ENCODE results near the gene KCTD18. TPM values are rescaled to one million over a fixed set of nuclear protein-coding genes. Genes with fewer than 3 reads are reported as not detected.

Gene KCTD18
- total and polyA plus RNA-seq, 2 donors from 2014 or later = 8.5 to 12.6 TPM

DNA sequence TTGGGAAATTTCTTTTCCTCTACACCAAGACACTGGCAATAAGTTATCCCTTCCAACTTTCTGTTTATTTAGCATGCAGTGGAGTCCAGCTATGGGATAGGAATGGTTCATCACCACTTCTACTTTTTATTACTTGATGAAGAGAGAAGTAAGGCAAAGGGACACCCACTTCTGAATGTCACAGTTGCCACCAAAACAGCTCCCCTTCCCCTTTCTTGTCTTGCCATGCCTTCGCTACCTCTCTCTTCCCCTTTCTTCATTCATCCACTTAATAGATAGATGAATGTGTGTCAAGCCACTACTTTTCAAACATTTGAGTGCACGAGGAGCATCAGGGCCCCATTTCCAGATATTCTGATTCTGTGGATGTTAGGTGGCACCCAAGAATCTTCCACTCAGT lies 59.6 kb downstream of the KCTD18 start:
- no peak overlapping the region for H3K27ac ChIP-seq (ENCODE audit: low read depth in 2 of 2, low read length in 2 of 2)
- no peaks in the 10 kb centered on the region for H3K9me3 ChIP-seq (ENCODE audit: control insufficient read depth in 2 of 3, insufficient read depth in 1 of 3, low read length in 3 of 3)
- peaks cover 0 to 3% (median 2%) of the 10 kb centered on the region in 3 donors for H3K4me1 ChIP-seq (ENCODE audit: control insufficient read depth in 2 of 3, insufficient read depth in 2 of 3, low read depth in 1 of 3, low read length in 3 of 3)
- FAIRE-seq (no peak), DNase-seq (no peak)
- H3K36me3 ChIP-seq (ENCODE audit: control insufficient read depth in 2 of 3, insufficient read depth in 3 of 3, low read length in 3 of 3) = peaks cover 0 to 3% (median 2%) of the 10 kb centered on the region in 3 donors
- H3K4me3 ChIP-seq (ENCODE audit: low read length in 3 of 3) = no peak overlapping the region
- no peaks in the 10 kb centered on the region for H3K27me3 ChIP-seq (ENCODE audit: control insufficient read depth, insufficient read depth, low read length)
- TF ChIP-seq, protein P1, sequence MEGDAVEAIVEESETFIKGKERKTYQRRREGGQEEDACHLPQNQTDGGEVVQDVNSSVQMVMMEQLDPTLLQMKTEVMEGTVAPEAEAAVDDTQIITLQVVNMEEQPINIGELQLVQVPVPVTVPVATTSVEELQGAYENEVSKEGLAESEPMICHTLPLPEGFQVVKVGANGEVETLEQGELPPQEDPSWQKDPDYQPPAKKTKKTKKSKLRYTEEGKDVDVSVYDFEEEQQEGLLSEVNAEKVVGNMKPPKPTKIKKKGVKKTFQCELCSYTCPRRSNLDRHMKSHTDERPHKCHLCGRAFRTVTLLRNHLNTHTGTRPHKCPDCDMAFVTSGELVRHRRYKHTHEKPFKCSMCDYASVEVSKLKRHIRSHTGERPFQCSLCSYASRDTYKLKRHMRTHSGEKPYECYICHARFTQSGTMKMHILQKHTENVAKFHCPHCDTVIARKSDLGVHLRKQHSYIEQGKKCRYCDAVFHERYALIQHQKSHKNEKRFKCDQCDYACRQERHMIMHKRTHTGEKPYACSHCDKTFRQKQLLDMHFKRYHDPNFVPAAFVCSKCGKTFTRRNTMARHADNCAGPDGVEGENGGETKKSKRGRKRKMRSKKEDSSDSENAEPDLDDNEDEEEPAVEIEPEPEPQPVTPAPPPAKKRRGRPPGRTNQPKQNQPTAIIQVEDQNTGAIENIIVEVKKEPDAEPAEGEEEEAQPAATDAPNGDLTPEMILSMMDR (IDR thresholded peaks at IDR 0.05; ENCODE audit: borderline replicate concordance, extremely low read depth, insufficient read depth) = no peak
- H3K9ac ChIP-seq (ENCODE audit: low read length in 3 of 3) = no peak overlapping the region
- intact Hi-C loops (cut with DNase I) = no loop called here

DNA sequence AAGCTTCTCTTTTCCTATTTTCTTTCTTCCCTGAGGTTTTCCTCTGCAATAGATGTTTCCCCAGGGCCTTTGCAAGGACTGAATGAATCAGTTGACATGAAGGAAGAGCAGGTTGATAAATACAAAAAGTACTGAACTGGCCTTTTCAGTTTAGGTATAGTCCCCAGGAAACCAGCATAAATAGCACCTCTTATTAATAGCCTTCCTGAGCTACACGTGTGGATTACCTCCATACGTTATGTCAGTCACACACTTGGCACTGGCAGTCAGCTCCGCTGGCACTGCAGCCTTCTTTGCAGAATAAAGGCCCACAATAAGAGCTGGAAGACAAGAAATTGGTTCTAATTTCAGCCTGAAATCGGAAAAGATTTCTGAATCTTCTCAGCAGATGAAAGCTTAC lies 60.7 kb downstream of the KCTD18 start:
- no peak overlapping the region for H3K4me3 ChIP-seq (ENCODE audit: low read length in 3 of 3)
- DNase-seq (no peak), FAIRE-seq (no peak)
- no peak overlapping the region for H3K9ac ChIP-seq (ENCODE audit: low read length in 3 of 3)
- H3K4me1 ChIP-seq (ENCODE audit: control insufficient read depth in 2 of 3, insufficient read depth in 2 of 3, low read depth in 1 of 3, low read length in 3 of 3) = no peaks in the 10 kb centered on the region
- peaks cover 0 to 3% (median 2%) of the 10 kb centered on the region in 3 donors for H3K36me3 ChIP-seq (ENCODE audit: control insufficient read depth in 2 of 3, insufficient read depth in 3 of 3, low read length in 3 of 3)
- intact Hi-C loops (cut with DNase I) = no loop called here
- no peak overlapping the region for H3K27ac ChIP-seq (ENCODE audit: low read depth in 2 of 2, low read length in 2 of 2)
- no peaks in the 10 kb centered on the region for H3K27me3 ChIP-seq (ENCODE audit: control insufficient read depth, insufficient read depth, low read length)
- TF ChIP-seq, protein P1 (IDR thresholded peaks at IDR 0.05; ENCODE audit: borderline replicate concordance, extremely low read depth, insufficient read depth) = no peak
- no peaks in the 10 kb centered on the region for H3K9me3 ChIP-seq (ENCODE audit: control insufficient read depth in 2 of 3, insufficient read depth in 1 of 3, low read length in 3 of 3)

DNA sequence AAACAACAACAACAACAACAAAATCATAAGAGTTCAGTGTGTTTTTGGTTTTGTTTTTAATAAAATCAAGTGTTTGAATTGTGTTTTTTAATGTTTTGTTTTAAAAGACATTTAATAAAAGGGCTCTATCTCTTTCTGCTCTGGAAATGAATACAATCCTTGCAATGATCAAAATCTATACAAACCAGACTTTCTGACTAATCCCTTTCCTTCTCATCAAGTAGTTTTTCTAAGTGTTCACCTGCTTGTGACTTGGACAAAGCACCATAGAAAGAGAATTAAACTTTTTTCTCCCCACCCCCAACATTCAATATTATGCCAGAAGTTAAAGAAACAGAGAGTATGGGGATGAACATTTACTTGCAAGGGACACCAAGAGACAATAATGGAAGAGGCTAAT lies 61.4 kb downstream of the KCTD18 start:
- Histone ChIP-seq H3K4me3 (ENCODE audit: low read length in 3 of 3) (no peak overlapping the region), H3K36me3 (ENCODE audit: control insufficient read depth in 2 of 3, insufficient read depth in 3 of 3, low read length in 3 of 3) (peaks cover 0 to 3% (median 2%) of the 10 kb centered on the region in 3 donors), H3K27me3 (ENCODE audit: control insufficient read depth, insufficient read depth, low read length) (no peaks in the 10 kb centered on the region), H3K9me3 (ENCODE audit: control insufficient read depth in 2 of 3, insufficient read depth in 1 of 3, low read length in 3 of 3) (no peaks in the 10 kb centered on the region), H3K27ac (ENCODE audit: low read depth in 2 of 2, low read length in 2 of 2) (no peak overlapping the region), H3K9ac (ENCODE audit: low read length in 3 of 3) (no peak overlapping the region), H3K4me1 (ENCODE audit: control insufficient read depth in 2 of 3, insufficient read depth in 2 of 3, low read depth in 1 of 3, low read length in 3 of 3) (no peaks in the 10 kb centered on the region)
- DNase-seq (no peak), FAIRE-seq (no peak)
- intact Hi-C loops (cut with DNase I) = no loop called here
- TF ChIP-seq, protein P1 (IDR thresholded peaks at IDR 0.05; ENCODE audit: borderline replicate concordance, extremely low read depth, insufficient read depth) = no peak
